IPS-18a (cell line): ENCODE results near the gene ILDR2.

ENCODE experiments used
- H3K27ac ChIP-seq: one replicate; pipeline ENCODE4 v1.5.1; 2013; ENCODE audit warnings: low read length
- H3K27me3 ChIP-seq: one replicate; pipeline ENCODE4 v1.6.1; 2013; ENCODE audit warnings: mild to moderate bottlenecking, low read length; ENCODE audit not compliant: control insufficient read depth, insufficient read depth
- H3K36me3 ChIP-seq: one replicate; pipeline ENCODE4 v1.6.1; 2013; ENCODE audit warnings: low read depth, low read length; ENCODE audit not compliant: control insufficient read depth
- H3K4me1 ChIP-seq: one replicate; pipeline ENCODE4 v1.6.1; 2013; ENCODE audit warnings: low read depth, low read length; ENCODE audit not compliant: control insufficient read depth
- H3K4me3 ChIP-seq: one replicate; pipeline ENCODE4 v1.5.1; 2013; ENCODE audit warnings: low read length
- H3K9ac ChIP-seq: one replicate; pipeline ENCODE4 v1.6.1; 2013; ENCODE audit warnings: mild to moderate bottlenecking, low read length, moderate library complexity
- H3K9me3 ChIP-seq: one replicate; pipeline ENCODE4 v1.6.1; 2013; ENCODE audit warnings: low read depth, low read length; ENCODE audit not compliant: control insufficient read depth

Gene ILDR2

DNA sequence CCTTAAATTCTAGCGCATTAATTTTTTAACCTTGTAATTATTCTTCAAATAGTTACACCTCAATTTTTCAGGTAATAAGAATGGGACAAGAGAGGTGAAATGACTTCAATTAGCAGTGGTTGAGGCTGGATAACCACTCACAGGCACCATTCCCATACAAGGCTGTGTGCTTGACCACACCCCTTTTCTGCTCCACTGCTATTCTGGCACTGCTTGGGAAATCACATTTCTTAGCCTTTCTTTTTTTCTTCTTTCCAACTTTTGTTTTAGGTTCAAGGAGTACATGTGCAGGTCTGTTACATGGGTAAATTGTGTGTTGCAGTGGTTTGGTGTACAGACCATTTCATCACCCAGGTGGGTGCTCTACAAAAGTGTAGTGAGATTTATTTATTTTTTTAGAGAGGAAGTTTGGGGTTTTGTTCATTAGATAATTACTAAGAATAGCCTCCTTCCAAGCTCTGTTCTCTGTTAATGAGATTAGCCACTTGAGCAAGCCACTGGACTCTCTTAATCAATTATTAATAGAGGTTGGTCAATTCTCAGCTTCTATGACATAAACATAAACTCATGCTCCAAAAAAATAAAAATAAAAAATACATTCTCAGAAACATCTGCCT lies 14.4 kb downstream of the ILDR2 start:
- H3K27me3 ChIP-seq: no peaks in the 10 kb centered on the region
- no peak overlapping the region for H3K9ac ChIP-seq
- H3K4me3 ChIP-seq: no peak overlapping the region
- no peak overlapping the region for H3K27ac ChIP-seq
- H3K4me1 ChIP-seq: no peaks in the 10 kb centered on the region
- H3K36me3 ChIP-seq: no peaks in the 10 kb centered on the region
- H3K9me3 ChIP-seq: no peaks in the 10 kb centered on the region

DNA sequence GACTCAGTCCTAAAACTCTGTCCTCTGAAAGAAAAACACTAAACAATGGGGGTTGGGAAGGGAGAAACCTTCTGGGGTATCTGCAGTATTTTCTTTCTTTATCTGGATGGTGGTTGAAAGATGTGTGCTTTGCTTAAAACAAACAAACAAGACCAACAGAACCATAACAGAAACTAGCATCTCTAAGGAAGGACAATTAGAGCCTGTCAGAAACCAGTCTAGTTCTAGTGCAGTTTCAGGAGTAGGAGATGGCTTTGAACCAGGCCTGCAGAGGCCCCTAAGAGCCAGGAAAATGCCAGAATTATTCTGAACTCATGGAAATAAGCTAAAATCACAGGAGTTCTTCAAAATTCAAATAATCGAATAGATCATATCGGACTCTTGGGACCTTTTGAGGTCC lies 18.5 kb downstream of the ILDR2 start:
- Histone ChIP-seq H3K27me3 (no peaks in the 10 kb centered on the region), H3K36me3 (no peaks in the 10 kb centered on the region), H3K9me3 (no peaks in the 10 kb centered on the region), H3K4me1 (peaks cover 12% of the 10 kb centered on the region), H3K9ac (no peak overlapping the region), H3K27ac (no peak overlapping the region), H3K4me3 (no peak overlapping the region)

DNA sequence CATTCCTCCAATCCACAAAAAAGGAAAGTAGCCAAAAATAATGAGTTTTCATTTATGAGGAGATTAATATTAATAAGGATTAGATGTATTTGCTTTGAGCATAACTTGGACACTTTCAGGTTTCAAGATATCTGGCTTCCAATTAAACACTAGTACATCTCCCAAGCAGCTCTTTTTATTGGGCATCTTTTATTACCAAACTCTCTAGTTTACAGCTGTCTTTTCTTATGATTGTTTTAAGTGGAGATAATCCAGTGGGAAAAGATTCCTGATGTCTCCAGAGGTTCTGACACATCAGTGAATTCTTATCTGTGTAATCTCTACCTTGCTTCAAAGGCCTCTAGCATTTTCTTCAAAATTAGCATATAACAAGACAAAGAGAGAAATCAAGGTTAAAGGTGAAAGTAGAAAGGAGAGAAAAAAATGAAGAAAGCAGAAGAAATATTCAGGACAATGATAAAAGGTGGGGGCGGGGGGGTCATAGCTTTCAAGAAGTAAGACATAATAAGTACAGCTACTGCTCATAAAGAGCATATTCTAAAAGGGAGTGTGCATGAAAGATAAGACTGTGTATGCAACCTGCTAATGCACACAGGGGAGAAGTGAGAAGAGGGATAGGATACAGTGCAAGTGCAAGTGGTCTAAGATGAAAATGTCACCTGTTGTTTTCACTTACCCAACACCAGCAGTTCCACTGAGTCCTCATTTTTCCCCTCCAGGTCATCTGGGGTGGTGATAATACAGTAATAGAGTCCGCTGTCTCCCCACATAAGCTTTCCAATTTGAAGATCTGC lies 19.1 kb downstream of the ILDR2 start:
- Histone ChIP-seq H3K4me3 (no peak overlapping the region), H3K4me1 (peaks cover 17% of the 10 kb centered on the region), H3K9me3 (no peaks in the 10 kb centered on the region), H3K36me3 (no peaks in the 10 kb centered on the region), H3K27ac (no peak overlapping the region), H3K9ac (no peak overlapping the region), H3K27me3 (no peaks in the 10 kb centered on the region)

DNA sequence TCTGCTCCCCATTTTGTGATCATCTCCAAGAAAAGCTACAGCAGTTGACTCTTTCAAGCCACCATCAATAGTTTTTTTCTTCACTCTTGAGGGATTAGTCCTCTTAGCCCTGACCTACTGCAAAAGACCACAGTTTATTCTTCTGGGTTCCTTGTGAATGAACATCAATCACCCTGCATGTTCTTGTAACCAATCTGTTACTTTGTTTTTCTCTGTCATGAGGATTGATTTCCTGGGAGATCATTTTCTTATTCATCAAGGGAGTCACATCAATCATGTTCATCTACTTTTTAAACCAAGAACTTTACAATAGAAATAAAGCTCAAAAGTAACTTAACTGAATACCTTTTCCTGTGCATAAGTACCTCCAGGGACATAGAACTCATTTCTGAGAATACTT lies 21.8 kb downstream of the ILDR2 start:
- no peaks in the 10 kb centered on the region for H3K9me3 ChIP-seq
- no peak overlapping the region for H3K4me3 ChIP-seq
- no peak overlapping the region for H3K9ac ChIP-seq
- peaks cover 9% of the 10 kb centered on the region for H3K27me3 ChIP-seq
- no peak overlapping the region for H3K27ac ChIP-seq
- H3K36me3 ChIP-seq: no peaks in the 10 kb centered on the region
- H3K4me1 ChIP-seq: peaks cover 39% of the 10 kb centered on the region

DNA sequence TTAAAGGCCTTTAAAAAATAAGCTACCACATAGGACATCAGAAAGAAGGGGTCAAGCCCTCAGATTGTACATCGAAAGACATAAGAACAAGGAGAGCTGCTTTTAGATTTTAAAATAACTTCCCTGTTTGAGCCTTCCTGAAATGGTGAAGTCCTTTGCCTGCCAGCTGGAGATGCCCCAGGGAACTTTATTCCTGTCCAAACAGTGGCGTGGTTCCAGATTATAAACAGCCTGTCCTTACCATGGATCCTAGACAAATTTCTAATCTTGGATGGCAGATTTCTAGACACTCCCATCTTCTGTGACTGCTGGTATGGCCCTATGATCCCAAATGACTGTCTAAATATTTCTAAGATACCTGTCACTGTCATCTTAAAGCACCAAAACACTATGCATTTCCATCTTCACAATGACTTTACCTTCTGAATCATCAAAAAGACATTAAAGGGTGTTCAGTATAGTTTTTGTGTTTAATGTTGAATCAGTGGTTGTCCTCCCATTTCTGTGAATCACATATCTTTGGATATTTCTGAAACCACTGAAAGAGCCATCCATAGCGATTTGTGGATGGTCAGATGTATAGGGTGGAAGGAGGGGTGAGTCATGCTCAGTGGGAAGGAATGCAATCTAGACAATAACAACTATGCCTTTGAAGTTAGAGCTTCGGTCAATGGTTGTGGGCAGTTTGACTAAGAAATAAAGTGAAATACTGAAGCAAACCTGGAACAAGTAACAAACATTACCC lies 23.2 kb downstream of the ILDR2 start:
- Histone ChIP-seq H3K4me1 (peaks cover 46% of the 10 kb centered on the region), H3K9me3 (no peaks in the 10 kb centered on the region), H3K27ac (no peak overlapping the region), H3K9ac (no peak overlapping the region), H3K36me3 (no peaks in the 10 kb centered on the region), H3K4me3 (peak overlapping the region; percentile 28), H3K27me3 (peaks cover 23% of the 10 kb centered on the region)

DNA sequence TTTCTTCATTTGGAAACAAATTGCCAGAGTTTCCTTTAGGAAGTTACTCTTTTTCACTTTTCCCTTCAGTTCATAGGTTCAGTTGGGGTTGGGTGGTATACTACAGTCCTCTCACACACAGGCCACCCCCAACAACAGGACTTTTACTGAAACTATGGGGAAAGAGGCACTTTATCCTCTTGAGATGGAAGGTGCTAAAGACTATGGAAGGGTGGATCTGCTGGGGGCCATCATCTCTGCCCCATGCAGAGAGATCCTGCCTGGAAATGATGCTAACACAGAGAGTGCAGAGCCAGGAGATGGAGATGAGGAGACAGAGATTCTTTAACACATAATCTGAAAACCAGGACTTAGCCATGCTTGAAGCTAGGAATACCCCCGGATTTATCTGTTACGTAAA lies 24.3 kb downstream of the ILDR2 start:
- Histone ChIP-seq H3K27ac (no peak overlapping the region), H3K9ac (no peak overlapping the region), H3K9me3 (no peaks in the 10 kb centered on the region), H3K4me3 (no peak overlapping the region), H3K4me1 (peaks cover 46% of the 10 kb centered on the region), H3K27me3 (peaks cover 33% of the 10 kb centered on the region), H3K36me3 (no peaks in the 10 kb centered on the region)

DNA sequence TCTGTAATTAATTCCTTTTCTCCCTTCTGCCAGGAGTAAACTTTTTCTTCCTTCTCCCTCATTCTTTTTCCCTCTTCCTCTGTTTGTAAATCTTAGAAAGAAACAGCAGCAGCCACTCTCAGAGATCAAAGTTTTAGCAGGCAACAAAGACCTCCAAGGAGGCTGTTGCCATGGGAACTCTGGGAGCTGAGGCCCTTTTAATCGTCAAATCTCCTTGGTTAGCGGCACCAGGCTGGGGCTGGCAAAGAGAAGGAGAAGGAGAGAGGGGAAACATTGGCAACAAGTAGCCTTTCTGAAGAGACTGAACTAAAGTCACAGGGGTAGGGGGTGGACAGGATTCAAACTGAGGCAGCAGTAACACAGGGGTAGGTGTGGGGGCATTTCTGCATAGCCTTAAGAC lies 25.2 kb downstream of the ILDR2 start:
- Histone ChIP-seq H3K4me3 (no peak overlapping the region), H3K27ac (no peak overlapping the region), H3K36me3 (no peaks in the 10 kb centered on the region), H3K9me3 (no peaks in the 10 kb centered on the region), H3K9ac (no peak overlapping the region), H3K4me1 (peaks cover 46% of the 10 kb centered on the region), H3K27me3 (peaks cover 38% of the 10 kb centered on the region)

DNA sequence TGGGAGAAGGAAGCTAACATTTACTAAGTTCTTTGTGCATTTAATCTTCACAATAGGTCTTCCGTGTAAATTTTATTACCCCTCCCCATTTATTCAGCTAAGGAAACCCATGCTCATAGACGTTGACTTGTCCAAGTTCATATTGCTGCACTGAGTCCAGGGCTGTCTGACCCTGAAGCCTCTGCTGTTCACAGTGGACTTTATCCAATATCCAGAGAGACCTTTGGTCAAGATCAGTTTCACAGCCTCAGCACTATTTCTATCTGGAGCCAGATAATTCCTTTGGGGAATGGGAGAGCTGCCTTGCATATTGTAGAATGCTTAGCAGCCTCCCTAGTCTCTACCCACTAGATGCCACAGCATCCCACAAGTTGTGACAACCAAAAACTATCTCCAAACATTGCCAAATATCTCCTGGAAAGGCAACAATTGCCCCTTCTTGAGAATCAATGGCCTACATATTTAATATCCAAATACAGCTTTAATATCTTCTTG lies 26.4 kb downstream of the ILDR2 start:
- peaks cover 46% of the 10 kb centered on the region for H3K4me1 ChIP-seq
- H3K9ac ChIP-seq: no peak overlapping the region
- H3K4me3 ChIP-seq: no peak overlapping the region
- H3K36me3 ChIP-seq: no peaks in the 10 kb centered on the region
- no peak overlapping the region for H3K27ac ChIP-seq
- H3K9me3 ChIP-seq: no peaks in the 10 kb centered on the region
- H3K27me3 ChIP-seq: peaks cover 38% of the 10 kb centered on the region

DNA sequence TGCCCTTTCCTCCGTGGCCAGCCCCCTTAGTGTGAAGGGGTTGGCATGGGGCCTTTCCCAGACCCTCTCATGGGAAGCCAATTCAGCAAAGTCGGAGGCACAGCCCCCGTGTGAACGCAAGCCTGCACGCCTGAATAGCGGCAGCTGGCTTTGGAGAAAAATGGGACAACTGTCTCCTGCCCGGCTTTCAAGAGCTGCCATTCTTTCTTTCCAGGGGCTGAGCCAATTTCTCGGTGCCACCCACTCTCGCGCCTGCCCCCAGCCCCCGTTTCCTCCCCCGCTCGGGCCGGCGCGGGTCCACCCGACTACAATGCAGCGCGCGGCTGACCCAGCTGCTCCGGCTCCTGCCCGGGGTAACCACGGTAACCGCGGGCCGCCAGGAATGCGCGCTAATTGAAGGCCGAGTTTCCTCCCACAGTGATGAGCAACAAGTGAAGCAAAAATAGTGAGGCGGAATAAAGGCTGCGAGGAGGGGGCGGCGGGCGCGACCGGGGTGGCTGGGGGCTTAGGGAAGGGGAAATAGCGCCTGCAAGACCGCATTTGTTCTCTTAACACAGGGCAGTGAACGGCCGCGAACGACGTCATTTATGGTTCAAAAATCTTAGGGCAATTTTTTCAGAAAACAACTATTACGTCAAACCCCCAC lies 27.8 kb downstream of the ILDR2 start:
- Histone ChIP-seq H3K9ac (no peak overlapping the region), H3K36me3 (no peaks in the 10 kb centered on the region), H3K27me3 (peaks cover 38% of the 10 kb centered on the region), H3K4me1 (peaks cover 40% of the 10 kb centered on the region), H3K27ac (no peak overlapping the region), H3K9me3 (no peaks in the 10 kb centered on the region), H3K4me3 (peak overlapping the region; percentile 58)

DNA sequence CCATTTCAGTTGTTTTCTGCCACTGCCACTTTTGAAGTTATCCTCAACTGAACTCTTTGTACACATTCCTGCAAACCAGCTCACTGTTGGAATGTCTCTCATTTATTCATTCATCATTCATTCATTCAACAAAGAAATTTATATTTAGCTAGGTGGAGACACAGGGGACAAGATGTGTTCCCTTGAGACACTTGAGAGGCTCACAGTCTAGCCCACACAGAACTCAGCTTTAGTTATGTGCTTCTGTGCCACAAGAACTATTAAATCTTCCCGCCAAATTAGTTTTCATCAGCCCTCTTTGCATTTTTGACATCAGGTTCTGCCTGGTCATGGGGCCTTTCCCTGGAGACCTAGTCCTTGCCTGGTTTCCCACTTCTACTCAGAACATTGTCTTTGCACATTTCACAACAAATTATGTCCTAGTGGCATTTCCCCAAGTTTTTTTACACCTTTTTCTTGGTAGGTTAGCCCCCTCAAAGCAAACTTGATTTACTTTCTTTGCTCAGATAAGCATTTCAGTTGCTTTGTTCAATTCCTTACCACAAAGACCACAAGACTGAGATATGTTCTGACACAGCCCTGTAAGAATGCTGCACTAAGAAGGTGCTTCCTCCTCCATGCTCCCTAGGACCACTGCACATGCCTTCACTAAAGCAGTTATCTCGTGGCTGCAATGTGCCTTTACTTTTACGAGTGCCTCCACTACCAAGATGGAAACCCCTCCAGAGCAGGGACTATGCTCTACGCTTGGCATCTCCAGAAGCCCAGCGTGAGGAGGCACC lies 31.0 kb downstream of the ILDR2 start:
- Histone ChIP-seq H3K27me3 (peaks cover 35% of the 10 kb centered on the region), H3K9me3 (no peaks in the 10 kb centered on the region), H3K4me1 (peaks cover 11% of the 10 kb centered on the region), H3K27ac (no peak overlapping the region), H3K9ac (no peak overlapping the region), H3K4me3 (no peak overlapping the region), H3K36me3 (no peaks in the 10 kb centered on the region)
